ENCODE data around the gene FLT1. TPM values are rescaled to one million over a fixed set of nuclear protein-coding genes. Genes with fewer than 3 reads are reported as not detected.

Gene FLT1
- total and polyA plus RNA-seq, 3 experiments from 2014 or later: 2.4 to 2.7 TPM; not detected in 1

GRCh38 chr13:28490061-28490460 is 4.9 kb downstream of the FLT1 start:
- DNase-seq: no peak
- H3K36me3 Mint-ChIP-seq: no peaks in the 10 kb centered on the region
- H3K27me3 Mint-ChIP-seq: peaks cover 24 to 58% of the 10 kb centered on the region in 2 donors
- H3K9me3 ChIP-seq (ENCODE audit: low read length): no peaks in the 10 kb centered on the region
- H3K9me3 Mint-ChIP-seq: no peaks in the 10 kb centered on the region
- no peaks in the 10 kb centered on the region for H3K36me3 ChIP-seq (ENCODE audit: insufficient read depth, low read length)
- H3K4me3 ChIP-seq (ENCODE audit: low read length): no peak overlapping the region
- POLR2A ChIA-PET: no interaction called here
- CTCF ChIA-PET: no interaction called here
- H3K4me1 Mint-ChIP-seq: peaks cover 0 to 13% (median 2%) of the 10 kb centered on the region in 3 donors
- H3K4me1 ChIP-seq (ENCODE audit: insufficient read depth, low read length): no peaks in the 10 kb centered on the region
- no peak overlapping the region for H3K27ac ChIP-seq (ENCODE audit: low read depth, low read length)
- no peak overlapping the region for H3K27ac Mint-ChIP-seq
- no peaks in the 10 kb centered on the region for H3K27me3 ChIP-seq (ENCODE audit: insufficient read depth, low read length, poor library complexity, severe bottlenecking)
- H3K4me3 Mint-ChIP-seq: no peak overlapping the region

GRCh38 chr13:28489524-28489931 is 5.4 kb downstream of the FLT1 start:
- H3K4me3 ChIP-seq (ENCODE audit: low read length): no peak overlapping the region
- Mint-ChIP-seq H3K4me3 (no peak overlapping the region), H3K36me3 (no peaks in the 10 kb centered on the region), H3K9me3 (no peaks in the 10 kb centered on the region), H3K4me1 (peaks cover 0 to 13% (median 2%) of the 10 kb centered on the region in 3 donors), H3K27ac (no peak overlapping the region), H3K27me3 (peaks cover 24 to 59% of the 10 kb centered on the region in 2 donors)
- no peaks in the 10 kb centered on the region for H3K27me3 ChIP-seq (ENCODE audit: insufficient read depth, low read length, poor library complexity, severe bottlenecking)
- no peaks in the 10 kb centered on the region for H3K4me1 ChIP-seq (ENCODE audit: insufficient read depth, low read length)
- H3K27ac ChIP-seq (ENCODE audit: low read depth, low read length): no peak overlapping the region
- H3K36me3 ChIP-seq (ENCODE audit: insufficient read depth, low read length): no peaks in the 10 kb centered on the region
- ChIA-PET CTCF (no interaction called here), POLR2A (no interaction called here)
- DNase-seq: no peak
- no peaks in the 10 kb centered on the region for H3K9me3 ChIP-seq (ENCODE audit: low read length)

- Histone ChIP-seq H3K4me1 (ENCODE audit: insufficient read depth, low read length) (no peaks in the 10 kb centered on the region), H3K9me3 (ENCODE audit: low read length) (no peaks in the 10 kb centered on the region), H3K36me3 (ENCODE audit: insufficient read depth, low read length) (no peaks in the 10 kb centered on the region), H3K27ac (ENCODE audit: low read depth, low read length) (no peak overlapping the region), H3K27me3 (ENCODE audit: insufficient read depth, low read length, poor library complexity, severe bottlenecking) (no peaks in the 10 kb centered on the region), H3K4me3 (ENCODE audit: low read length) (no peak overlapping the region)
- POLR2A ChIA-PET: no interaction called here
- Mint-ChIP-seq H3K27me3 (peaks cover 25 to 67% of the 10 kb centered on the region in 2 donors), H3K36me3 (no peaks in the 10 kb centered on the region), H3K9me3 (no peaks in the 10 kb centered on the region), H3K27ac (no peak overlapping the region), H3K4me3 (no peak overlapping the region), H3K4me1 (peaks cover 0 to 12% (median 2%) of the 10 kb centered on the region in 3 donors)
- DNase-seq: no peak
- CTCF ChIA-PET: no interaction called here
Measured at GRCh38 chr13:28488376-28489005, 6.4 kb downstream of the FLT1 start.

- ChIA-PET CTCF (no interaction called here), POLR2A (no interaction called here)
- H3K36me3 ChIP-seq (ENCODE audit: insufficient read depth, low read length): no peaks in the 10 kb centered on the region
Measured at GRCh38 chr13:28485996-28486543, 8.9 kb downstream of the FLT1 start.

GRCh38 chr13:28485551-28485950 is 9.4 kb downstream of the FLT1 start:
- no peak for DNase-seq
- Mint-ChIP-seq H3K36me3 (no peaks in the 10 kb centered on the region), H3K9me3 (peaks cover 0 to 2% (median 0%) of the 10 kb centered on the region in 5 donors), H3K27me3 (peaks cover 15 to 64% of the 10 kb centered on the region in 2 donors), H3K4me3 (no peak overlapping the region), H3K27ac (no peak overlapping the region), H3K4me1 (no peaks in the 10 kb centered on the region)
- Histone ChIP-seq H3K9me3 (ENCODE audit: low read length) (no peaks in the 10 kb centered on the region), H3K4me3 (ENCODE audit: low read length) (no peak overlapping the region), H3K27ac (ENCODE audit: low read depth, low read length) (no peak overlapping the region), H3K36me3 (ENCODE audit: insufficient read depth, low read length) (no peaks in the 10 kb centered on the region), H3K27me3 (ENCODE audit: insufficient read depth, low read length, poor library complexity, severe bottlenecking) (no peaks in the 10 kb centered on the region), H3K4me1 (ENCODE audit: insufficient read depth, low read length) (no peaks in the 10 kb centered on the region)
- ChIA-PET POLR2A (no interaction called here), CTCF (no interaction called here)

More at GRCh38 chr13:28485996-28486543, 8.9 kb downstream of the FLT1 start:
- Mint-ChIP-seq H3K4me3 (no peak overlapping the region), H3K36me3 (no peaks in the 10 kb centered on the region), H3K9me3 (peaks cover 0 to 2% (median 0%) of the 10 kb centered on the region in 5 donors), H3K4me1 (no peaks in the 10 kb centered on the region), H3K27ac (no peak overlapping the region), H3K27me3 (peaks cover 15 to 64% of the 10 kb centered on the region in 2 donors)
- Histone ChIP-seq H3K9me3 (ENCODE audit: low read length) (no peaks in the 10 kb centered on the region), H3K27me3 (ENCODE audit: insufficient read depth, low read length, poor library complexity, severe bottlenecking) (no peaks in the 10 kb centered on the region), H3K4me3 (ENCODE audit: low read length) (no peak overlapping the region), H3K4me1 (ENCODE audit: insufficient read depth, low read length) (no peaks in the 10 kb centered on the region), H3K27ac (ENCODE audit: low read depth, low read length) (no peak overlapping the region)
- DNase-seq: no peak

- Histone ChIP-seq H3K4me1 (ENCODE audit: insufficient read depth, low read length) (no peaks in the 10 kb centered on the region), H3K36me3 (ENCODE audit: insufficient read depth, low read length) (no peaks in the 10 kb centered on the region), H3K4me3 (ENCODE audit: low read length) (no peak overlapping the region), H3K9me3 (ENCODE audit: low read length) (no peaks in the 10 kb centered on the region), H3K27ac (ENCODE audit: low read depth, low read length) (no peak overlapping the region), H3K27me3 (ENCODE audit: insufficient read depth, low read length, poor library complexity, severe bottlenecking) (no peaks in the 10 kb centered on the region)
- Mint-ChIP-seq H3K27ac (no peak overlapping the region), H3K4me1 (no peaks in the 10 kb centered on the region), H3K4me3 (no peak overlapping the region), H3K9me3 (peaks cover 0 to 2% (median 0%) of the 10 kb centered on the region in 5 donors), H3K27me3 (peaks cover 15 to 65% of the 10 kb centered on the region in 2 donors), H3K36me3 (no peaks in the 10 kb centered on the region)
- POLR2A ChIA-PET: no interaction called here
- DNase-seq: no peak
- CTCF ChIA-PET: no interaction called here
Measured at GRCh38 chr13:28485097-28485496, 9.8 kb downstream of the FLT1 start.

GRCh38 chr13:28483313-28483931 is 11.5 kb downstream of the FLT1 start:
- no peaks in the 10 kb centered on the region for H3K36me3 Mint-ChIP-seq
- H3K9me3 Mint-ChIP-seq: peaks cover 0 to 2% (median 0%) of the 10 kb centered on the region in 5 donors
- no peak overlapping the region for H3K4me3 ChIP-seq (ENCODE audit: low read length)
- DNase-seq: no peak
- H3K9me3 ChIP-seq (ENCODE audit: low read length): no peaks in the 10 kb centered on the region
- H3K27ac Mint-ChIP-seq: no peak overlapping the region
- ChIA-PET POLR2A (no interaction called here), CTCF (no interaction called here)
- no peak overlapping the region for H3K4me3 Mint-ChIP-seq
- H3K4me1 ChIP-seq (ENCODE audit: insufficient read depth, low read length): no peaks in the 10 kb centered on the region
- no peaks in the 10 kb centered on the region for H3K4me1 Mint-ChIP-seq
- H3K27ac ChIP-seq (ENCODE audit: low read depth, low read length): no peak overlapping the region
- H3K36me3 ChIP-seq (ENCODE audit: insufficient read depth, low read length): no peaks in the 10 kb centered on the region
- no peaks in the 10 kb centered on the region for H3K27me3 ChIP-seq (ENCODE audit: insufficient read depth, low read length, poor library complexity, severe bottlenecking)
- H3K27me3 Mint-ChIP-seq: peaks cover 8 to 64% of the 10 kb centered on the region in 2 donors

GRCh38 chr13:28479005-28479404 is 15.9 kb downstream of the FLT1 start:
- Mint-ChIP-seq H3K36me3 (no peaks in the 10 kb centered on the region), H3K27me3 (peaks cover 4 to 60% of the 10 kb centered on the region in 2 donors), H3K4me1 (no peaks in the 10 kb centered on the region), H3K27ac (no peak overlapping the region), H3K4me3 (no peak overlapping the region), H3K9me3 (peaks cover 0 to 2% (median 0%) of the 10 kb centered on the region in 5 donors)
- H3K9me3 ChIP-seq (ENCODE audit: low read length): no peaks in the 10 kb centered on the region
- H3K4me1 ChIP-seq (ENCODE audit: insufficient read depth, low read length): no peaks in the 10 kb centered on the region
- H3K27ac ChIP-seq (ENCODE audit: low read depth, low read length): no peak overlapping the region
- POLR2A ChIA-PET: no interaction called here
- no peaks in the 10 kb centered on the region for H3K27me3 ChIP-seq (ENCODE audit: insufficient read depth, low read length, poor library complexity, severe bottlenecking)
- no peaks in the 10 kb centered on the region for H3K36me3 ChIP-seq (ENCODE audit: insufficient read depth, low read length)
- CTCF ChIA-PET: no interaction called here
- no peak overlapping the region for H3K4me3 ChIP-seq (ENCODE audit: low read length)
- no peak for DNase-seq

All from CD8-positive, alpha-beta memory T cell (primary cell).